Loucy (cell line): ENCODE results near the gene FGF19.

ENCODE experiments used
- H2AFZ ChIP-seq: fragments of 200-600 bp; sonication (generic); 2 replicates; pipeline ENCODE4 v1.6.0; 2016; ENCODE audit warnings: antibody characterized with exemption, mild to moderate bottlenecking, low read length, moderate library complexity
- H3F3A ChIP-seq: fragments of 200-600 bp; 2 replicates; pipeline ENCODE4 v1.6.0; 2016; ENCODE audit warnings: antibody characterized with exemption, low read depth, mild to moderate bottlenecking
- H3K27me3 ChIP-seq: fragments of 200-600 bp; sonication (generic); 2 replicates; pipeline ENCODE4 v1.6.1; 2014; ENCODE audit warnings: low read length, mild to moderate bottlenecking; ENCODE audit not compliant: insufficient read depth, poor library complexity, severe bottlenecking
- H3K36me3 ChIP-seq: fragments of 200-600 bp; sonication (generic); 2 replicates; pipeline ENCODE4 v1.6.1; 2016; ENCODE audit warnings: low read length; ENCODE audit not compliant: insufficient read depth
- H3K4me1 ChIP-seq: fragments of 200-600 bp; sonication (generic); 2 replicates; pipeline ENCODE4 v1.5.1; 2014; ENCODE audit warnings: low read length, mild to moderate bottlenecking; ENCODE audit not compliant: insufficient read depth, poor library complexity, severe bottlenecking
- H3K4me2 ChIP-seq: fragments of 200-600 bp; sonication (generic); 2 replicates; pipeline ENCODE4 v1.6.0; 2014; ENCODE audit warnings: antibody characterized with exemption, low read length, low read depth, mild to moderate bottlenecking; ENCODE audit not compliant: poor library complexity, severe bottlenecking
- H3K4me3 ChIP-seq: fragments of 200-600 bp; sonication (generic); 2 replicates; pipeline ENCODE4 v1.5.1; 2014; ENCODE audit warnings: low read length, mild to moderate bottlenecking, mixed read lengths; ENCODE audit not compliant: poor library complexity, severe bottlenecking
- H3K79me2 ChIP-seq: fragments of 200-600 bp; sonication (generic); 2 replicates; pipeline ENCODE4 v1.6.1; 2014; ENCODE audit warnings: low read length; ENCODE audit not compliant: insufficient read depth
- H3K9ac ChIP-seq: fragments of 200-600 bp; sonication (generic); 2 replicates; pipeline ENCODE4 v1.6.0; 2014; ENCODE audit warnings: mild to moderate bottlenecking, low read depth, low read length, moderate library complexity; ENCODE audit not compliant: poor library complexity, severe bottlenecking
- H3K9me2 ChIP-seq: fragments of 200-600 bp; sonication (generic); replicated peaks from 2 replicates; pipeline ENCODE4 v1.6.1; 2016; ENCODE audit warnings: low read depth, low read length, mixed read lengths
- H3K9me3 ChIP-seq: fragments of 200-600 bp; sonication (generic); 2 replicates; pipeline ENCODE4 v1.6.1; 2014; ENCODE audit warnings: mild to moderate bottlenecking, antibody characterized with exemption, low read length, low read depth; ENCODE audit not compliant: insufficient read depth
- H4K20me1 ChIP-seq: fragments of 200-600 bp; sonication (generic); 2 replicates; pipeline ENCODE4 v1.6.0; 2014; ENCODE audit warnings: antibody characterized with exemption, low read length, mild to moderate bottlenecking; ENCODE audit not compliant: insufficient read depth, poor library complexity, severe bottlenecking
- EZH2phosphoT487 ChIP-seq: fragments of 200-600 bp; IDR thresholded peaks from 2 replicates; pipeline ENCODE4 v1.6.1; 2018; ENCODE audit warnings: antibody characterized with exemption, mild to moderate bottlenecking, moderate library complexity, borderline replicate concordance
- TF ChIP-seq, protein P1 (sequence below): fragments of 200-600 bp; sonication (generic); conservative IDR thresholded peaks from 2 replicates; pipeline ENCODE4 v1.5.1; 2014; ENCODE audit warnings: mild to moderate bottlenecking, antibody characterized with exemption, low read length

FGF19 gene

DNA sequence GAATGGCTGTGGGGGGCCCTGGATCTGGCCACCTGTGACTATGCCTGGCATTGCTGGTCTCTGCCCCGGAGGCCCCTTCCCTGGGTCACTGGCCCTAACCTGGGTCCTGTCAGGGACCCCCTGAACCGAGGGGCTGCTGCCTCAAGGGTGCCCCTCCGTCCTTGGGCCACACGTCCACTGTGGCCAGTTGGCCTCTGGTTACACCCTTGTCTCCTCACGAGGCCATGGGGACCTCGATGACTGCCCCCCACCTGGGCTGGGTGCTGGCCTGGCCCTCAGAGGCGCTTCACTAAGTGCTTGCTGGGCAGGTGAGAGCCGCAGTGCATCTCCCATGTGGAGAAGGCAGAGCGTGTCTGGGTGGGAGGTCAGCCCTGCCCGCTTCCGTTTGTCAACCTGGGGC, 27.3 kb upstream of the FGF19 start:
- Histone ChIP-seq H3F3A (no peaks in the 10 kb centered on the region), H3K4me1 (no peaks in the 10 kb centered on the region), H3K4me3 (no peak overlapping the region), H3K27me3 (no peaks in the 10 kb centered on the region), H3K79me2 (no peaks in the 10 kb centered on the region), H3K9me2 (no peaks in the 10 kb centered on the region), H3K36me3 (no peaks in the 10 kb centered on the region), H3K9ac (no peak overlapping the region), H3K4me2 (no peak overlapping the region), H3K9me3 (no peaks in the 10 kb centered on the region), H4K20me1 (no peaks in the 10 kb centered on the region), H2AFZ (no peak overlapping the region)
- TF ChIP-seq EZH2phosphoT487: no peak
- TF ChIP-seq, protein P1, sequence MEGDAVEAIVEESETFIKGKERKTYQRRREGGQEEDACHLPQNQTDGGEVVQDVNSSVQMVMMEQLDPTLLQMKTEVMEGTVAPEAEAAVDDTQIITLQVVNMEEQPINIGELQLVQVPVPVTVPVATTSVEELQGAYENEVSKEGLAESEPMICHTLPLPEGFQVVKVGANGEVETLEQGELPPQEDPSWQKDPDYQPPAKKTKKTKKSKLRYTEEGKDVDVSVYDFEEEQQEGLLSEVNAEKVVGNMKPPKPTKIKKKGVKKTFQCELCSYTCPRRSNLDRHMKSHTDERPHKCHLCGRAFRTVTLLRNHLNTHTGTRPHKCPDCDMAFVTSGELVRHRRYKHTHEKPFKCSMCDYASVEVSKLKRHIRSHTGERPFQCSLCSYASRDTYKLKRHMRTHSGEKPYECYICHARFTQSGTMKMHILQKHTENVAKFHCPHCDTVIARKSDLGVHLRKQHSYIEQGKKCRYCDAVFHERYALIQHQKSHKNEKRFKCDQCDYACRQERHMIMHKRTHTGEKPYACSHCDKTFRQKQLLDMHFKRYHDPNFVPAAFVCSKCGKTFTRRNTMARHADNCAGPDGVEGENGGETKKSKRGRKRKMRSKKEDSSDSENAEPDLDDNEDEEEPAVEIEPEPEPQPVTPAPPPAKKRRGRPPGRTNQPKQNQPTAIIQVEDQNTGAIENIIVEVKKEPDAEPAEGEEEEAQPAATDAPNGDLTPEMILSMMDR: no peak

GRCh38 chr11:69730500-69730899, 26.7 kb upstream of the FGF19 start:
- no peaks in the 10 kb centered on the region for H3F3A ChIP-seq
- TF ChIP-seq EZH2phosphoT487: no peak
- TF ChIP-seq, protein P1: no peak
- no peak overlapping the region for H3K4me2 ChIP-seq
- no peaks in the 10 kb centered on the region for H3K9me3 ChIP-seq
- no peak overlapping the region for H3K9ac ChIP-seq
- no peaks in the 10 kb centered on the region for H4K20me1 ChIP-seq
- no peaks in the 10 kb centered on the region for H3K36me3 ChIP-seq
- H3K4me3 ChIP-seq: no peak overlapping the region
- no peaks in the 10 kb centered on the region for H3K9me2 ChIP-seq
- no peaks in the 10 kb centered on the region for H3K27me3 ChIP-seq
- H3K4me1 ChIP-seq: no peaks in the 10 kb centered on the region
- no peak overlapping the region for H2AFZ ChIP-seq
- H3K79me2 ChIP-seq: no peaks in the 10 kb centered on the region

DNA sequence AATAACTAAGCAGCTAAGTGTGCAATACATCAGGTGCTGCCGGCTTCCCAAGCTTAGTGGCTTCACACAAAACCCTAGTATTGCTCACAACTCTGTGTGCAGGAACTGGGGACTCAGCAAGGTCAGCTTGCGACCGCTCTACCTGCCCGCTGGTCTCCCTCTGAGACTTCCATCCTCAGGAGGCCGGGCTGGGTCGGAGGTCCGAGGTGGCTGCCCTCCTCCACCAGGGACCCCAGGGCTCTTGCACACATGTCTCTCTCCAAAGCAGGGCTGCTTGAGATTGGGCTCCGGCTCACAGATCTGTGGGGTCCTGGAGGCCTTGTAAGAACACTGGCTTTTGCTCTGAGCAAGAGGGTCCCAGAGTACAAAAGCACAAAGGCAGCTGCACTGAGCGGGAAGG, 25.4 kb upstream of the FGF19 start:
- Histone ChIP-seq H3K27me3 (no peaks in the 10 kb centered on the region), H3K4me1 (no peaks in the 10 kb centered on the region), H3F3A (no peaks in the 10 kb centered on the region), H3K36me3 (no peaks in the 10 kb centered on the region), H3K9me2 (no peaks in the 10 kb centered on the region), H4K20me1 (no peaks in the 10 kb centered on the region), H3K9ac (no peak overlapping the region), H3K9me3 (no peaks in the 10 kb centered on the region), H3K4me2 (no peak overlapping the region), H3K79me2 (no peaks in the 10 kb centered on the region), H3K4me3 (no peak overlapping the region), H2AFZ (no peak overlapping the region)
- TF ChIP-seq, protein P1: no peak
- no peak for TF ChIP-seq EZH2phosphoT487
